Fibroblast of gingiva (primary cell): Measurements from ENCODE around the gene NAPA.
"Not testable (repeated sequence)": the region's sequence is repeated elsewhere in the genome, so short reads cannot be mapped to it uniquely, and the experiment has no call there.

ENCODE experiments used
- DNase-seq: peaks from one replicate; pipeline ENCODE4 v3.0.0-alpha.2; 2011; ENCODE audit warnings: low read depth

Gene NAPA

GRCh38 chr19:47486220-47486619 lies 28.6 kb downstream of the NAPA start:
- not testable (repeated sequence) for DNase-seq

- no peak for DNase-seq
Observed at GRCh38 chr19:47485210-47485609, 29.7 kb downstream of the NAPA start.

GRCh38 chr19:47483800-47484690 lies 30.8 kb downstream of the NAPA start, which contains the start of gene KPTN:
Gene KPTN, minus strand, starts transcription at chr19:47484219. Its CDS starts 59 bp downstream, at chr19:47484160.
- peak; percentile 89 for DNase-seq

- DNase-seq, result no peak
Observed at GRCh38 chr19:47483200-47483599, 31.7 kb downstream of the NAPA start.

GRCh38 chr19:47481460-47482052 lies 33.3 kb downstream of the NAPA start:
- DNase-seq, result no peak

GRCh38 chr19:47480658-47481057 lies 34.2 kb downstream of the NAPA start:
- DNase-seq, result no peak

- DNase-seq, result no peak
Observed at GRCh38 chr19:47479701-47480503, 35.0 kb downstream of the NAPA start.

GRCh38 chr19:47476438-47476972 lies 38.4 kb downstream of the NAPA start:
- no peak for DNase-seq

GRCh38 chr19:47475465-47475864 lies 39.4 kb downstream of the NAPA start:
- no peak for DNase-seq

GRCh38 chr19:47473336-47473735 lies 41.5 kb downstream of the NAPA start:
- no peak for DNase-seq

- peak; percentile 71 for DNase-seq
Observed at GRCh38 chr19:47471733-47472457, 43.0 kb downstream of the NAPA start, which contains the start of gene SLC8A2. Gene SLC8A2, minus strand, starts transcription at chr19:47471893. Its CDS starts 5,490 bp downstream, at chr19:47466403.

- no peak for DNase-seq
Observed at GRCh38 chr19:47471381-47471732, 43.5 kb downstream of the NAPA start.

- no peak for DNase-seq
Observed at GRCh38 chr19:47470447-47471195, 44.2 kb downstream of the NAPA start.

GRCh38 chr19:47469719-47470118 lies 45.1 kb downstream of the NAPA start:
- DNase-seq, result no peak

GRCh38 chr19:47469363-47469700 lies 45.5 kb downstream of the NAPA start:
- no peak for DNase-seq

- DNase-seq, result no peak
Observed at GRCh38 chr19:47467914-47468313, 46.9 kb downstream of the NAPA start.

GRCh38 chr19:47465957-47466356 lies 48.9 kb downstream of the NAPA start:
- DNase-seq, result no peak

- DNase-seq, result no peak
Observed at GRCh38 chr19:47464675-47465419, 50.0 kb downstream of the NAPA start.

GRCh38 chr19:47461876-47462275 lies 53.0 kb downstream of the NAPA start:
- DNase-seq, result no peak

GRCh38 chr19:47459477-47459876 lies 55.4 kb downstream of the NAPA start:
- no peak for DNase-seq
